GM21786 (cell line): ENCODE results near the gene DEAF1.
"Not testable (repeated sequence)": the region's sequence is repeated elsewhere in the genome, so short reads cannot be mapped to it uniquely, and the experiment has no call there.

ENCODE experiments used
- ATAC-seq: cut with Tn5 transposase; IDR thresholded peaks from one replicate; pipeline ENCODE4 v1.9.1; 2021; ENCODE audit not compliant: unreplicated experiment

The DEAF1 gene

DNA sequence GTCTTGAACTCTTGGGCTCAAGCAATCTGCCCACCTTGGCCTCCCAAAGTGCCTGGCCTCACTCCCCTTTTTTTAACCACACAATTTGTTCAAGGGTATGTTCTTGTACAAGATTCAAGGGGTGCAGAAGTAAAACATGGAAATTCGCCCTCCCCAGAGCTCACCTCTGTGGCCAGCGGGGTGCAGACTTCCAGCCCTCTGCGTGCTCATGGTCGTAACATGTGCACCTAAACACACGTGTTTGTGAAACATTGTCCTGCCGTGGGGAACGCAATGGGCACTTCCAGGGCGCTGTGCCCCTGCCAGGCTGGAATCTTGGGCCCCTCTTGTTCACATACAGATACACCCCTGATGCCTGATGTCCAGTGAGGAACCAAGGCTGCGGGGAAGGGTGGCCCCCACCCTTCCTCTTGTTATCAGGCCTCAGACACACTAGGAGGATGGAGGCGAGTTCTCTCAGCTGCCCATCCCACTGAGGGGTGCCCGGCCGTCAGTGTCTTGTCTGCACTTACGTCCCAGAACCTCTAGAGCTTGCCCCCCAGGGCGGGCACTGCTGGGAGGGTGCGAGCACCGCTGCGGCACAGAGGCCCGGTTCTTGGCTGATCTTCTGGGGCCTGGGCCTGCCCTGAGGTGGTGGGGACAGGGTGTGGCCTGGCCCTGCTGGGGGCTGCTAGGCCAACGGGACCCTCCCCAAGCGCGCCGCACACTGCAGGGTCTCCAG lies 6.9 kb upstream of the DEAF1 start:
- ATAC-seq, result no peak

DNA sequence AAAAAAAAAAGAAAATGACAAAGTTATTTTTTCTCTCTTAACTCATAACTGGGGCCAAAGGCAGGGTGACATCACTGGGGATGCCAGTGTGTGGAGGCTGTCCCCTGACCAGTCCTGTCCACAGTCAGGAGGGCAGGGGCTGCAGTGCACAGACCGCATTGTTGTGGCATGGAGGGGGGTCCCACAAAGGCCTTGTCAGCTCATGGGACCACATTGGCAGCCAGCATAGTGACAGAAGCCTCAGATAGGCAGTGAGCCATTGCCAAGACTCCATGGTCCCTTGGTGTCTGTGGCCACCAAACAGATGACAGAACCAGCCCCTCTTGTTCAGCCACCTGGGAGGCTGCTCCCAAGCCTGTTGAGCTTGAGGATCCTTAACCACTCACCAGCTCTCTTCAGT lies 4.7 kb upstream of the DEAF1 start:
- ATAC-seq, result no peak

DNA sequence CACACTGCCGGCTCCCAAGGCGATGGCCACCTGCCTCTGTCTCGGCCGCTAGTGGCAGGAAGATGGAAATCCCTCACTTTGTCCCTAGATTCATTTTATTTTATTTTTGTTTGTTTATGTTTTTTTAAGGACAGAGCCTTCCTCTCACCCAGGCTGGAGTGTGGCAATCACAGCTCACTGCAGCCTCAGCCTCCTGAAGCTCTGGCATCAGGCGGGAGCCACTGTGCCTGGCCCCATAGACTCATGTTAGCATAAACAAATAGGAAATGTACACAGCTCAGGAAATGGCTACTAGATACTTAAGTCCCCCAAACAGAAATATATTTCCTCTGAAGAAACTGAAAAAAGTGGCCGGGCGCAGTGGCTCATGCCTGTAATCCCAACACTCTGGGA lies 4.1 kb upstream of the DEAF1 start:
- no peak for ATAC-seq

DNA sequence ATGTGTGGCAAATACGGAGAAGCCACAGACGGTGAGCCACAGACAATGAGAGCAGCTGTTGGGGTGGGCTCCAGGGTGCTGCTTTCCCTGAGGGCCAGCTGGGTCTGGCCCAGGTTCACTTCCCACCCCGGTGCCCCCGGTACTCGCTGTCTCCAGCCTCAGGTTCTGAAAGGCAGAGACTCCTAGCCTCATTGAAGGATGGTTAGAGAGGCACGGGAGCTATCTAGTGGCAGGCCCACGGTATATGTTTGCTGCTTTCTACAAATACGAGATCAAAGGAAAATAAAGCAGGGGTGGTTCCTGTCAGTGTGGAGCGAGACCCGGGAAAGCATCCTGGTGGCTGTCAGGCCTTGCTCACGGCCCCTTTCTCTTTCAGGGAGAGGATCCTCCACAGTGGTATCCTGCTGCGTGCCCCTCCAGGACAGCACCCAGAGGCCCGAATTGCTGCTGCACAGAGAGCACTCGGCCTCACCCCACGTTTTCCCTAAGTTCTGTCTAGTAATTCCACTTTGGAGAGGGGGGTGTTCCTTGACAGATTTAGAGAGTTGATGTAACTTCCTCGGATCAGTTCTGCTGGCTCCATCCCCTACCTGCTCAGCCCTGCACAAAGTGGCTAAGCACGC lies 3.6 kb upstream of the DEAF1 start:
- no peak for ATAC-seq

DNA sequence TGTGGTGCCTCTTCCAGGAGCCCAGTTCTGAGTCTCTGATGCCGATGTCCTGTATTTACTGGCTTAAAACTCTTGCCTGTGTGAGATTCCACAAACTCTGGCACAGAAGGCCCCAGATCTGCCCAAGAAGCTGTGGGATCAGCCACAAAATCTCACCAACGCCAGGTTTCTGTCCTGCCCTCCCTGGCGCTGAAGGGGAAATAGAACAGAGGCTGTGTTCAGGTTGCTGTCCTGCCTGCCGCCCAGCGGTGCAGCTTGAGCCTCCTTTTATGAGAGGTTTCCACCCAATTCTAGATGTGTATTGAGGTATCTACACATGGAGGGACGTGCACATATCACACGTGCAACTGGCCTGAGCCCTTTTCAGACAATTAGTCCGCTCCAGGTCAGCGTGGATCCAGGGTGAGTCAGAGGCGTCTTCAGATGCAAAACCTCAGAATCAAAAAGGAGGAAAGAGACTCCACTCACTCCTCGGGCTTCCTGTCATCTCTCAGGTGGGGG lies 2.8 kb upstream of the DEAF1 start:
- no peak for ATAC-seq

DNA sequence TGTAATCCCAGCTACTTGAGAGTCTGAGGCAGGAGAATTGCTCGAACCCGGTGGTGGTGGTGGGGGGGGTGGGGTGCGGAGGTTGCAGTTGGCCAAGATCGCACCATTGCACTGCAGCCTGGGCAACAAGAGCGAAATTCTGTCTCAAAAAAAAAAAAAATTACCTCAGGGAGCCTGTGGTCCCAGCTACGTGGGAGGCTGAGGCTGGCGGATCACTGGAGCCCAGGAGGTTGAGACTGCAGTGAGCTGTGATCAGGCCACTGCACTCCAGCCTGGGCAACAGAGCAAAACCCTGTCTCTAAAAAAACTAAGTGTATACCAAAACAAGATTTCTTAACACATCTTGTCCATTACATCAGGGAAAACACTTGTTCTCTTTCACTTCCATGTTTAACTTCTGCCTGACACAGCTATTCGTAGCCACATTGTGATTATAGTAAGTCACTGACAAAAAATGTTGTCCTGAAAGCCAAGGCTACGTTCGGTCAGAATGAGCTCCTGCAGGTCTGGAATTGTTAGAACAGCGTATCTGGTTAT lies 2.0 kb upstream of the DEAF1 start:
- no peak for ATAC-seq

DNA sequence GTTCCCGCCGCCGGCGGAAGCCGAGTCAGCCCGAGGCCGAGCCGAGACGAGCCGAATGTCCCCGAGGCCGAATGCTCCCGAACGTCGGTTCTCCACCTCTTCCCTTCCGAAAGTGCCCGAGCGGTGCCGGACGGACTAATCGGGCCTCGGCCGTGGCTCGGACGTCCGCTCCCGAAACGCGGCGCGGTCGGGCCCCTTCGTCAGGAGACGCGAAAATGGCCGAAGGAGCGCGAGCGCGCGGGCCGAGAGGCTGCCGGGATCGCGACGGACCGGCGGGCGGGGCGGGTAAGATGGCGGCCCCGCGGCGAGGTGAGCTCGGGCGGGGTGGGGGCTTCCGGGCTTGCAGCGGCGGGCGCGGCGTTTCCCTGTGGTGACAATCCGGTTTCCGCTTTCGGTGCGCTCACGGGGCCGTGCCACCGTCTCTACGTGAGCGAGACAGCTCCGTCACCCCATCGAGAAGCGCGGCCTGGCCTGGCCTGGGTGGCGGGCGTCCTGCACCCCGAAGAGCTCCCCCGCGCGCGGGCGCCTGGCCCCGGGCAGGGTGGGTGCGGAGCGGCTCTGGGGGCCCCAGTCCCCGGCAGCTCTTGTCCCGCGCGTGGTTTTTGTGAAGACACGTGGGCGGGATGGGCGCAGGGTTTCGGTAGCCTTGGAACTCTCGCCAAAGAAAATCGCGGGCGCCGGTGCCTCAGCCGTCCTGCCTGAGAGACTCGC lies 671 bp upstream of the DEAF1 start, which contains the start of gene TMEM80:
Gene TMEM80 (plus strand): TSS at position 279 of the 711 bp plus-strand sequence. CDS start 12 bp downstream, at position 291.
- ATAC-seq, result peak; percentile 63

DNA sequence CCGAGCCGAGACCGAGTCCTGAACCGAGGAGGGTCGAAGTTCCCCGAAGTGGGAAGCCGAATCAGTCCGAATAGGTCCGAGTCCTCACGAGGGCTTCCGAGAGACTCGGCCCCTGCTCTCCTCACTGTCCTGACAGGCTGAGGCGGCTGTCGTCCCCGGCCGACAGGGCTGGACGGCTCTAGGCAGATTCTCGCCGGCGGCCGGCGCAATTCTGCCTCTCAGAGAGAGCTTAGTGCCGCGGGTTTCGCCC lies 191 bp upstream of the DEAF1 start:
- no peak for ATAC-seq

DNA sequence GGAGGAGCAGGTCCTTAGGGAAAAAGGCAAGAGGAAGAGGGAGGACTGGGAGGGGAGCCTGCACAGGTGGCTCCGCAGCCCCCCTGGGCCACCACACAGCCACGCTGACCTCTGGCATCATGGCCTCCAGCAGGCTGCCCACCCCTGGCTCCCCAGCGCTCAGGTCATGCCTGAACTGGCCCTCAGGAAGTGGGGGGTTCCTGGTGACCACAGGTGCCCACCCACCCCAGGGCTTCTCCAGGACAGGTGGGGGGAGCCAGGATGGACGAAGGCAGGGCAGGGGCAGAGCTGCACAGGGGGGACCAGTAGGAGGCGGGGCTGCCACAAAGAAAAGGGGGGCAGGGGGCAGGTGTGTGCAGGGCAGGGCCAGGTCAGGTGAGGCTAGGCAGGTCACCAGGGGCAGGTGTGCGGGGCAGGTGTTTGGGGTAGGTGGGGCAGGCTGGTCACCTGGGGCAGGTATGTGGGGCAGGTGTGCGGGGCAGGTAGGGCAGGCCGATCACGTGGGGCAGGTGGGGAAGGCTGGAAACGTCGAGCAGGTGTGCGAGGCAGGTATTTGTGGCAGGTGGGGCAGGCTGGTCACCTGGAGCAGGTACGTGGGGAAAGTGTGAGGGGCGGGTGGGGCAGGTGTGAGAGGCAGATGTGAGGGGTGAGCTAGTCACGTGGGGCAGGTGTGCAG lies 997 bp downstream of the DEAF1 start:
- ATAC-seq, result no peak

DNA sequence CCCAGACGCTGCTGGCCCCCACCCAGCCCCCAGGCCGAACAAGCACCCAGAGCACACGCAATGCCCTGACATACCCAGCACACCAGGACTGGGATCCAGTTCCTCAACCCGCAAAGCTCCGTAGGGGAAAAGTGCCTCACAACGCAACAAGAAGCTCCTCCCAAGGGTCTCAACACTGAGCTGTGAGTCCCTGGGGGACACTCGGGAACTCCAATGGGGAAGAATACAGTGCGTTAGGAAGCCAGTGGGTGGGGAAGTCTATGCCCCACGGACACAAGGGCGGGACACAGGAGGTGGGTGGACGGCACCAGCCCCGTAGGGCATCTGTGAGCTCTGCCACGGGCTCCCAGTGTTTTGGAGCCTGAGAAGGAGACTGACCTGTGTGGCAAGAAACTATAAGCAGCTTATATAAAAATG lies 1.6 kb downstream of the DEAF1 start:
- ATAC-seq, result no peak

DNA sequence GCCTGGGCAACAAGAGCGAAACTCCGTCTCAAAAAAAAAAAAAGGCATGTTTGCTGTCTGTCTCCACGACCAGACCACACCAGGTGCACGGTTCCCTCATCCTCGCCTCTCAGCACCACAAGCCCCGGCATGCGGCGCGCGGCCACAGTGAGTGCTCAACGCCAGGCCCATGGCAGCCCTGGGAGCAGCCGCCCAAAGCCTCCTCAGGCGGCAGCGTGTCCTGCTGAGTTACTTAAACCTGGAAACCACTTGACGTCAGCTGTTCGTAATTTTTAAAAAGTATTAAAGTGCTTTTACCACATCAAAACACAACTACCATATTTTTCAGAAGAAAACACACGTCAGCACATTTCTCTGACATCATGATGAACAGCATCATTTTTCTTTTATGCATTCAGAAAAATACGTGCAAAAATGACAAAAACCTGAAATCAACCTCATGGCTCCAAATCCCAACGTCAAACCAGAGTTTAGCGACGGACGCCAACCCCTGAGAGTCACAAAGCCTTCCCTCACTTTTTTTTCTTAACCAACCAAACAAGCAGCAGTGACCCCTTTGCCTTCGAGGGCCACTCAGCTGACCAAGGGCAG lies 2.1 kb downstream of the DEAF1 start:
- ATAC-seq, result no peak

DNA sequence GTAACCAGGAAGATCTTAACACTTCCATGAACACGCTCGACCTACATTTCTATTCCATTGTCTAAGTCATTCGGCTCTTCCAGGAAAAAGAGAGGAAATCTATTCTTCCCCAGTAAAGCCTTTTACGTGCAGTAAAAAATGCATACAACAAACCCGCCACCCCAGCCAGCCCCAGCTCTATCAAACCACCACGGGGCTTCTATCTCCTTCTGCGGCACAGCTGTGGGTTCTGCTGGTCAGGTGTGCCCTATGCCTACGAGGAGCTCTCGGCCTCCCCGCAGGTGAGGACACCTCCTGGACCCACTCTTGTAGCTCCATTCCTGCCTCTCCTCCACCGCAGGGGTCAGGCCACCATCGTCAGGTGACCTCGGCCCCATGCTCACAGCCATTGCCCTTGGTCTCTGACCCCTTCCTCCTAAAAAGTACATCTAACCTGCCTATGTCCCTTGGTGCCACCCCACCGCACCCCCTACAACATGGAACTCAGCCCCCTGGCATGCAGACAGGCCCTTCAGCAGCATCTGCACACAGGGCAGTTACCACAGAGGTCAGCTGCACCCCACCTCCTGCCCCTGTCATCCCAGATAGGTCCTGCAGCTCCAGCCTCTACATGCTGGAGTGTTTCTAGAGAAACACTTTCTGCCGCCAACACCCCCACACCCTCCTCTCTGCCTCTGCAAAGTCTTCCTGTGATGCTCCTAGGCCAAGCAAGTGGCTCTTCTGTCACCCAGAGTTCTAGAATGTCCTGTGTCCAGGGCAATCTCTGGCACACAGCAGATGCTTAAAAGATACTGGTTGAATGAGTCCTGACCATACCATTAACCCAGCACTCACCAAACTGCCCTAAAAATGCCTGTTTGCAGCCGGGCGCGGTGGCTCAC lies 3.1 kb downstream of the DEAF1 start:
- no peak for ATAC-seq

DNA sequence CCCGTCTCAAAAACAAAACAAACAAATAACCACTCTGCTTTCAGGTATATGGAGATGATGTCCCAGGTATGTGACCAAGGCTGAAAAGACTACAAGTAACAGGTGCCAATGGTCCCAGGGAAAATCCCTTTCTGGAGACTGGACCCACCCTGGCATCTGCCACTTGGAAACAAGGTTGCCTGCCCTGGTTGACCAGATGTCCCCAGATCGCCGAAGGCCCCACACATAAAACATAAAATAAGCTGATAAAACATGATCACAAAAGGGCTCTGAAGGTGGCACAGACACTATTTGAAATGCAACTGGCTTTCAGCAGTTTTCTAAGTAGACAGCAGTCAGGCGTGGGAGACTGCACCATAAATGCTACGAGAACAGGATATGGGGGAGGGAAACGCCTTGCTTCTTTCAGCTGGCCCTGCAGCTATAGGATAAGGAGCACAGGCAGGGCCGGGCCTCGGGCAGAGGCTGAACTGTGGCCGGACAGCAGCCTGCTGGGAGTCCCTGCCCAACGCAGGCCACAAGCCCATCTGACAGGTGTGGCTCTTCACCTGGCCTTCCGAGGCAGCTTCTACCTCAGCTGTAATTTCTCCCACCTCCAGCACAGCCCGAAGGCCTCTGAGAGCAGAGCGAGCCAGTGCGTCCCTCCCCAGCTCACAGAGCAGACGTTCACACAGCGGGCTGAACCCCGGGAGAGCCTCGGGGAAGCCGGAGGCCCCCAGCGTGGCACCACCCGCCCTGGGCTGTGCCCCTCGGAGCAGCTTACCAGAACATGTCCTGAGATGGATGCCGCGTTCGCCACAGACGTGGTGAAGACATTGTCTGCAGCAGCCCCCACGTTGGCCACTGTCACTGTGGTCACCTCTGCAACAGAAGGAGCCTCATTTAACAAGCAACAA lies 4.0 kb downstream of the DEAF1 start:
- no peak for ATAC-seq

DNA sequence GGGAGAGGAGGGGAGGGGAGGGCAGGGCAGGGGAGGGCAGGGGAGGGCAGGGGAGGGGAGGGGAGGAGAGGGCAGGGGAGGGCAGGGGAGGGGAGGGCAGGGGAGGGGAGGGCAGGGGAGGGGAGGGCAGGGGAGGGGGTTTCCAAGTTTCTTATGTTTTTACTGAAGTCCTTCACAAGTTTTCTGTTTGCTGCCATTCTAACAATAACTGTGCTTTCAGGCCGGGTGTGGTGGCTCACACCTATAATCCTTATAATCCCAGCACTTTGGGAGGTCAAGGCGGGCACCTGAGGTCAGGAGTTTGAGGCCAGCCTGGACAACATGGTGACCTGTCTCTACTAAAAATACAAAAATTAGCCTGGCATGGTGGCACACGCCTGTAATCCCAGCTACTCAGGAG lies 4.8 kb downstream of the DEAF1 start:
- ATAC-seq, result not testable (repeated sequence)

DNA sequence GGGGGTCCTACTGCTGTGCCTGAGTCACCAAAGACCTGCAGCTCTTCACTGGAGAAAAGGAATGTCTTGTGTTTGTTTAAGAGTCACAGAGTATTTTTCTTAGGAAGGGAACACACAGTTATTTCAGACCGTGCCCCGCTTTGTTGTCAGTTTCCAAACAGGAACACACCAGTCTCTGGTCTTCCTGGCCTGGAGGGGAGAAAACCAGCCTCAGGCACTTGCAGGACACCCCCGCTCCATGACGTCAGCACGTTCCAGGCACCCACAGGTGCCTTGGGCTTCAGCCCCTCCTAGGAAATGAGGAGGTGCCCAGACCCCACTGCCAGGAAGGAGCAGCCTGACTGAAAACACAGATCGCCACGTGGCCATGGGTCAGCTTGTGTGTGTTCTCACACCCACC lies 5.4 kb downstream of the DEAF1 start:
- ATAC-seq, result no peak

DNA sequence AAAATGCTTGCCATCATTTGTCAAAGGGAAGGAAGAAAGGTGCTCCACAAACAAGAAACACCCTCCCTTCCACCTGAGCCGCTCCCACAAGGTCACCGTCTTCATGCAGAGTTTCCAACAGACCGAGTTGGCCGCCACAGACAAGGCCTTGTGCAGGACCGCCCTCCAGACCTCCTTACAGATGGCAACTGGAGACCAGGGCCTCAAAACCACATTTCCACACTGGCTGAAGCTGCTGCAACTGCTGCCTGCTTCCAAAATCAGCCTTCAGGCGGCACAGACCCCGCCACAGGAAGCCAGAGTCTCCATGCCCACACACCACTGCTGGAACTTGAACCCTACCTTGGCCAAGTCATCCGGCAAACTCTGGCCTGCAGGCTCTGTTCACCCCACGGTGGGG lies 6.3 kb downstream of the DEAF1 start:
- no peak for ATAC-seq

DNA sequence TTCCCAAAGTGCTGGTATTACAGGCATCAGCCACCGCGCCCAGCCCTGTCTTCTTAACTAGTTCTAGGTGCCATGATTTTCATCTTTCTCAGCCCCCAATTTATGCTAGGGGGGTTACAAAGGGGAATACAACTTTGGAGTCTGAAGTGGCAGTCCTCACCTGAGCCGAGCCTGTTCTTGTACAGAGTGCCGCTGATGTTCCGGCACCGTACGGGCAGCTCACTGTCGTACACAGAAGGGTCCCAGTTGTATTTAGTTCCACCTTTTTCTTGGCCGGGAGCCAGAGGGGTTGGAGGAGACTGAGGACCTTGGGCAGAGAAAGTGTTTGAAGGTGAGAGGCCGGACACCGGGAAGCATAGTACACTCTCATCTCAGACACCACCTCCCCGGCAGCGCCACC lies 7.3 kb downstream of the DEAF1 start:
- ATAC-seq, result no peak

DNA sequence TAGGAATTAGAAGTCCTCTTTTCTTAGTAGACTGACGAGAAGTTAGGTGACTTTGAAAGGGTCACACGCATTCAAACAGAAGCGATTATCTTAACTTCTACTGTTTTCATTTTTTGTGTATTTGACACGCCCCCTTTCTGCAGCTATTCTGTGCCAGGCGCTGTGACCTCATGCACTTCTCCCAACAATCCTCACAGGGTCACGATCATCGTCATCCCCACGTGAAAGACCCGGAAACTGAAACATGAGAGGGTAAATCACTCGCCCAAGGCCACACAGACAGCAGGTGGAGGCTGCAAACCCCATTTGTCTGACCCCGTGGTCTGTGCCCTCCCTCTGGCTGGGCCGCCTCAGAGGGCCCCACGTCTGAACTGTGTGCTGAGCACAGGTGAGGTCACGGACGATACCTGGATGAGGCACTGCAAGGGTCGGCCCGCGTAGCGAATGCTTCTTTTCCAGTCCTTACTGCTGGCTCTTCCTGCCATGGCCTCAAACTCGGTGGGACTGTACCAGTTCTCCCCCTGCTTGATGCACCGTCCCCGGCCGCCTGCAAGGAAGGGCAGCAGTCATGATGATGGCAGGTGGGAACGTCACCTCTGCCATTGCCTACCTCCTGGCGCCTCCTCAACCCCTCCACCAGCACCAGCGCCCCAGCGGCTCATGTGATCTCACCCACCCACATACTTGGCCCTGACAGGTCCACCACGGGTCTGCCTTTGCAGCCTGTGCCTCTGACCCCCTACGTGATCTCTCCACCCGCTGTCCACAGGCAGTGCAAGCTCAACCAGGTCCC lies 8.4 kb downstream of the DEAF1 start:
- ATAC-seq, result no peak
